DOHH2 (cell line): ENCODE data around the gene AIP.

Experiments used
- CTCF ChIP-seq: fragments of 200-600 bp; sonication (generic); IDR thresholded peaks from one replicate; pipeline ENCODE4 v1.5.1; 2014; ENCODE audit warnings: antibody characterized with exemption, mild to moderate bottlenecking, low read depth, low read length; ENCODE audit not compliant: poor library complexity, severe bottlenecking
- EZH2phosphoT487 ChIP-seq: fragments of 200-600 bp; sonication (generic); IDR thresholded peaks from 2 replicates; pipeline ENCODE4 v1.6.1; 2017; ENCODE audit warnings: borderline replicate concordance, mild to moderate bottlenecking, antibody characterized with exemption, low read length, moderate library complexity, mixed read lengths

GRCh38 chr11:67482275-67482826 lies 475 bp upstream of the AIP start:
- TF ChIP-seq CTCF: no peak
- no peak for TF ChIP-seq EZH2phosphoT487
